Smooth muscle cell (in vitro differentiated cells): ENCODE results near the gene RXYLT1. TPM values are rescaled to one million over a fixed set of nuclear protein-coding genes. Genes with fewer than 3 reads are reported as not detected.

ENCODE experiments used
- DNase-seq: peaks from one replicate; lab custom pipeline; 2025; ENCODE audit not compliant: unreplicated experiment; lab: John Stamatoyannopoulos, UW
- H2AFZ ChIP-seq: fragments of 200-600 bp; sonication (generic); 2 replicates; pipeline ENCODE4 v1.6.0; 2016; ENCODE audit warnings: antibody characterized with exemption, low read depth, mild to moderate bottlenecking
- H3F3A ChIP-seq: fragments of 200-600 bp; sonication (generic); 2 replicates; pipeline ENCODE4 v1.6.0; 2017; ENCODE audit warnings: antibody characterized with exemption, low read depth
- H3K27ac ChIP-seq: fragments of 200-600 bp; sonication (generic); 2 replicates; pipeline ENCODE4 v1.5.1; 2016; ENCODE audit warnings: low read depth, mild to moderate bottlenecking
- H3K27me3 ChIP-seq: fragments of 200-600 bp; sonication (generic); 2 replicates; pipeline ENCODE4 v1.6.1; 2016; ENCODE audit warnings: low read depth, mild to moderate bottlenecking
- H3K36me3 ChIP-seq: fragments of 200-600 bp; sonication (generic); 2 replicates; pipeline ENCODE4 v1.5.1; 2016; ENCODE audit warnings: low read depth
- H3K4me1 ChIP-seq: fragments of 200-600 bp; sonication (generic); 2 replicates; pipeline ENCODE4 v1.5.1; 2016; ENCODE audit warnings: low read depth
- H3K4me2 ChIP-seq: fragments of 200-600 bp; sonication (generic); 2 replicates; pipeline ENCODE4 v1.6.0; 2016; ENCODE audit warnings: mild to moderate bottlenecking
- H3K4me3 ChIP-seq: fragments of 200-600 bp; sonication (generic); 2 replicates; pipeline ENCODE4 v1.5.1; 2016; ENCODE audit warnings: mild to moderate bottlenecking
- H3K79me2 ChIP-seq: fragments of 200-600 bp; sonication (generic); 2 replicates; pipeline ENCODE4 v1.6.0; 2016; ENCODE audit warnings: low read depth, mild to moderate bottlenecking
- H3K9ac ChIP-seq: fragments of 200-600 bp; sonication (generic); 2 replicates; pipeline ENCODE4 v1.6.0; 2016; ENCODE audit warnings: low read depth
- H3K9me3 ChIP-seq: fragments of 200-600 bp; sonication (generic); replicated peaks from 2 replicates; pipeline ENCODE4 v1.5.1; 2016; ENCODE audit warnings: low read depth
- H4K20me1 ChIP-seq: fragments of 200-600 bp; sonication (generic); 2 replicates; pipeline ENCODE4 v1.6.0; 2016; ENCODE audit warnings: low read depth
- CTCF ChIP-seq: fragments of 200-600 bp; sonication (generic); IDR thresholded peaks from 2 replicates; pipeline ENCODE4 v1.5.1; 2017; ENCODE audit warnings: borderline replicate concordance, mild to moderate bottlenecking, antibody characterized with exemption; ENCODE audit not compliant: insufficient read depth, poor library complexity, severe bottlenecking
- WGBS: methylation state at CpG from one replicate; pipeline ENCODE4 v1.1.7; 2016; ENCODE audit warnings: low lambda C conversion rate; 5-methylcytosine and 5-hydroxymethylcytosine counted together
- polyA plus RNA-seq: library from polyadenylated mRNA; unstranded; fragments of >200 nt; fragmentation: Nextera tagmentation; extraction: Ambion mirVana; gene quantifications from 2 replicates; pipeline ENCODE4 v1.2.1, GENCODE V29; 2016
- total RNA-seq: library from RNA; depleted of rRNA; stranded (reverse); fragments of >200 nt; gene quantifications from 2 replicates; pipeline ENCODE4 v1.2.3, GENCODE V29; 2014

RXYLT1 gene
- total and polyA plus RNA-seq, 2 experiments from 2014 or later: 9.4 to 11.1 TPM

- no peak overlapping the region for H3K4me2 ChIP-seq
These were observed 43.3 kb downstream of the RXYLT1 start for GRCh38 chr12:63823040-63823439.

GRCh38 chr12:63826006-63826585, 46.4 kb downstream of the RXYLT1 start:
- Histone ChIP-seq H3K9me3 (no peaks in the 10 kb centered on the region), H3K4me3 (no peak overlapping the region), H3K4me2 (no peak overlapping the region), H3K27ac (no peak overlapping the region), H3K9ac (no peak overlapping the region), H3K4me1 (no peaks in the 10 kb centered on the region), H2AFZ (peak overlapping the region; percentile 78), H4K20me1 (no peaks in the 10 kb centered on the region), H3K27me3 (no peaks in the 10 kb centered on the region), H3K36me3 (no peaks in the 10 kb centered on the region), H3F3A (no peaks in the 10 kb centered on the region), H3K79me2 (no peaks in the 10 kb centered on the region)
- 24% methylated on average over 4 of the region's 4 CpGs for WGBS
- TF ChIP-seq CTCF: peak; percentile 82
- DNase-seq: no peak

More at GRCh38 chr12:63823040-63823439, 43.3 kb downstream of the RXYLT1 start:
- Histone ChIP-seq H2AFZ (no peak overlapping the region), H3F3A (no peaks in the 10 kb centered on the region), H3K27ac (no peak overlapping the region), H3K36me3 (no peaks in the 10 kb centered on the region), H4K20me1 (no peaks in the 10 kb centered on the region), H3K4me3 (no peak overlapping the region), H3K4me1 (no peaks in the 10 kb centered on the region), H3K27me3 (no peaks in the 10 kb centered on the region), H3K9ac (no peak overlapping the region), H3K9me3 (no peaks in the 10 kb centered on the region), H3K79me2 (no peaks in the 10 kb centered on the region)
- DNase-seq: no peak
- 92% methylated on average over 6 of the region's 6 CpGs for WGBS
- no peak for TF ChIP-seq CTCF

- no peaks in the 10 kb centered on the region for H3K79me2 ChIP-seq
- no peaks in the 10 kb centered on the region for H3K9me3 ChIP-seq
- no peak overlapping the region for H3K9ac ChIP-seq
- H3K27me3 ChIP-seq: peaks cover 3% of the 10 kb centered on the region
- 97% methylated on average over 2 of the region's 2 CpGs for whole genome bisulfite sequencing
- H3K4me1 ChIP-seq: no peaks in the 10 kb centered on the region
- no peak overlapping the region for H3K27ac ChIP-seq
- no peak for DNase-seq
- no peak overlapping the region for H3K4me2 ChIP-seq
- H3K36me3 ChIP-seq: no peaks in the 10 kb centered on the region
- no peak overlapping the region for H3K4me3 ChIP-seq
- H2AFZ ChIP-seq: no peak overlapping the region
- no peaks in the 10 kb centered on the region for H4K20me1 ChIP-seq
- H3F3A ChIP-seq: no peaks in the 10 kb centered on the region
- no peak for TF ChIP-seq CTCF
These were observed 49.2 kb downstream of the RXYLT1 start for GRCh38 chr12:63828867-63829266.

- no peaks in the 10 kb centered on the region for H4K20me1 ChIP-seq
These were observed 56.3 kb downstream of the RXYLT1 start for GRCh38 chr12:63836046-63836445.

More at GRCh38 chr12:63836046-63836445, 56.3 kb downstream of the RXYLT1 start:
- Histone ChIP-seq H3K4me2 (no peak overlapping the region), H3F3A (no peaks in the 10 kb centered on the region), H3K4me1 (no peaks in the 10 kb centered on the region), H3K9me3 (no peaks in the 10 kb centered on the region), H3K36me3 (no peaks in the 10 kb centered on the region), H3K27me3 (peaks cover 3% of the 10 kb centered on the region), H3K27ac (no peak overlapping the region), H2AFZ (no peak overlapping the region), H3K4me3 (no peak overlapping the region), H3K79me2 (no peaks in the 10 kb centered on the region), H3K9ac (no peak overlapping the region)
- TF ChIP-seq CTCF: no peak
- DNase-seq: no peak
- WGBS: 93% methylated on average over 2 of the region's 2 CpGs
